Pancreas (tissue), 10 donors: ENCODE data around the gene ANP32B. TPM values are rescaled to one million over a fixed set of nuclear protein-coding genes. Genes with fewer than 3 reads are reported as not detected.
"Not testable (repeated sequence)": the region's sequence is repeated elsewhere in the genome, so short reads cannot be mapped to it uniquely, and the experiment has no call there.

Experiments used
- ATAC-seq, 4 donors: fragments of 200-7000 bp; cut with Tn5 transposase; one replicate each; pipeline versions ENCODE4 v1.8.0 to v1.9.1; 2020; ENCODE audit warnings: mild to moderate bottlenecking in 4 of 4, moderate library complexity in 4 of 4
- DNase-seq, 6 donors: peaks; one replicate each; pipeline ENCODE4 v3.0.0-alpha.2; 2020
- FAIRE-seq: peaks from 2 replicates; lab custom pipeline; 2012; peaks lifted over from hg19 to GRCh38; lab: Jason Lieb, UNC
- H3K27ac ChIP-seq, 4 donors: fragments of 200-600 bp; sonication (generic); 1 replicate in 3 of 4; 2 replicates in 1 of 4; pipeline versions ENCODE4 v1.5.0 to v1.8.0; 2020
- H3K27me3 ChIP-seq, 4 donors: fragments of 200-600 bp; one replicate each; pipeline ENCODE4 v1.8.0; 2021
- H3K36me3 ChIP-seq, 3 donors: fragments of 200-600 bp; sonication (generic) in 1 of 3; one replicate each; pipeline versions ENCODE4 v1.5.0 to v1.8.0; 2020 to 2021
- H3K4me1 ChIP-seq, 3 donors: fragments of 200-600 bp; one replicate each; pipeline ENCODE4 v1.8.0; 2021
- H3K4me3 ChIP-seq, 4 donors: fragments of 200-600 bp; sonication (generic) in 2 of 4; one replicate each; pipeline versions ENCODE4 v1.5.0 to v1.8.0; 2020 to 2021
- H3K9me3 ChIP-seq, 4 donors: fragments of 200-600 bp; one replicate each; pipeline ENCODE4 v1.8.0; 2021
- CTCF ChIP-seq, 4 donors: fragments of 200-600 bp; sonication (generic) in 3 of 4; IDR thresholded peaks; one replicate each; pipeline versions ENCODE4 v1.5.0 to v1.8.0; 2021; ENCODE audit warnings: antibody characterized with exemption in 4 of 4
- WGBS, 2 donors: extraction: QIAGEN DNeasy Blood & Tissue Kit; methylation state at CpG; one replicate each; pipeline ENCODE4 v1.1.7; 2013; 5-methylcytosine and 5-hydroxymethylcytosine counted together
- intact Hi-C, 3 donors: fragments of 100-400 bp; cut with DNase I; formaldehyde crosslinking; loops; one replicate each; pipeline versions ENCODE4 v1.11.1 to v1.14.2; 2022
- polyA plus RNA-seq, 2 donors: library from polyadenylated mRNA; stranded (reverse); fragments of 200-250 nt; gene quantifications; one replicate each; pipeline ENCODE4 v1.2.3, GENCODE V29; 2013
- total RNA-seq, 6 donors: library from RNA; stranded (reverse); fragmentation: NEBNext Ultra II Directional in 4 of 6; extraction: Animal tissue kit (Norgen Biotek cat#: 25700) in 4 of 6; gene quantifications; one replicate each; pipeline versions ENCODE4 v1.2.1 to v1.2.4, GENCODE V29; 2021 to 2023
- donor health status: healthy with polysubstance abuse.
- donor health status: DM: no; HTN: no; CAD: no; lungs with moderate emphysema.
- donor health status: DM: no; HTN: no; CAD: no.
- donor health status: control.
- donor health status: control.
- donor health status: Bipolar disorder and iron deficiency.
- donor health status: DM: yes; HTN: yes; CAD: no.
- donor health status: DM: no; HTN: no; CAD: no.
- donor health status: DM: no; HTN: no; CAD: no.
- donor health status: DM: yes; HTN: yes; CAD: no.

Gene ANP32B
- total and polyA plus RNA-seq, 8 donors: 48.8 to 89.3 (median 71.1) TPM

- no peak for FAIRE-seq
- DNase-seq: no peak
- peak in 1 of 4 donors; percentile 34 for ATAC-seq
- Histone ChIP-seq H3K4me3 (no peak overlapping the region), H3K27me3 (no peaks in the 10 kb centered on the region), H3K9me3 (no peaks in the 10 kb centered on the region), H3K27ac (no peak overlapping the region), H3K36me3 (no peaks in the 10 kb centered on the region), H3K4me1 (peaks cover 18 to 36% (median 27%) of the 10 kb centered on the region in 3 donors)
- no peak for TF ChIP-seq CTCF (IDR thresholded peaks at IDR 0.05)
- 56 to 59% methylated on average over 2 of the region's 2 CpGs for WGBS, 2 donors
- intact Hi-C loops: no loop called here
Measured at GRCh38 chr9:97990259-97990658, 7.1 kb downstream of the ANP32B start.

- Histone ChIP-seq H3K4me1 (peaks cover 8 to 22% (median 19%) of the 10 kb centered on the region in 3 donors), H3K27ac (no peak overlapping the region), H3K36me3 (peaks cover 0 to 3% (median 0%) of the 10 kb centered on the region in 3 donors), H3K27me3 (no peaks in the 10 kb centered on the region), H3K4me3 (no peak overlapping the region), H3K9me3 (no peaks in the 10 kb centered on the region)
- intact Hi-C loops: no loop called here
- no peak for TF ChIP-seq CTCF (IDR thresholded peaks at IDR 0.05)
- FAIRE-seq: no peak
- no peak for DNase-seq
- ATAC-seq: no peak
- 81 to 83% methylated on average over 5 of the region's 5 CpGs for WGBS, 2 donors
Measured at GRCh38 chr9:97991818-97992217, 8.7 kb downstream of the ANP32B start.

GRCh38 chr9:97992219-97992618, 9.1 kb downstream of the ANP32B start:
- Histone ChIP-seq H3K4me3 (no peak overlapping the region), H3K27ac (no peak overlapping the region), H3K4me1 (peaks cover 8 to 22% (median 19%) of the 10 kb centered on the region in 3 donors), H3K9me3 (no peaks in the 10 kb centered on the region), H3K36me3 (peaks cover 0 to 3% (median 0%) of the 10 kb centered on the region in 3 donors), H3K27me3 (no peaks in the 10 kb centered on the region)
- ATAC-seq: no peak
- intact Hi-C loops: no loop called here
- FAIRE-seq: no peak
- WGBS, 2 donors: 89 to 90% methylated on average over 6 of the region's 6 CpGs
- no peak for DNase-seq
- TF ChIP-seq CTCF (IDR thresholded peaks at IDR 0.05): no peak

GRCh38 chr9:97993000-97993399, 9.9 kb downstream of the ANP32B start:
- TF ChIP-seq CTCF (IDR thresholded peaks at IDR 0.05): no peak
- 89 to 95% methylated on average over 2 of the region's 2 CpGs for WGBS, 2 donors
- Histone ChIP-seq H3K36me3 (peaks cover 0 to 3% (median 0%) of the 10 kb centered on the region in 3 donors), H3K4me1 (peaks cover 3 to 18% (median 15%) of the 10 kb centered on the region in 3 donors), H3K4me3 (no peak overlapping the region), H3K27ac (no peak overlapping the region), H3K9me3 (no peaks in the 10 kb centered on the region), H3K27me3 (no peaks in the 10 kb centered on the region)
- no peak for DNase-seq
- FAIRE-seq: no peak
- ATAC-seq: no peak
- intact Hi-C loops: no loop called here

GRCh38 chr9:97994703-97995102, 11.6 kb downstream of the ANP32B start:
- ATAC-seq (no peak), DNase-seq (no peak), FAIRE-seq (no peak)
- intact Hi-C loops: no loop called here
- Histone ChIP-seq H3K4me3 (no peak overlapping the region), H3K9me3 (no peaks in the 10 kb centered on the region), H3K4me1 (peaks cover 0 to 10% (median 6%) of the 10 kb centered on the region in 3 donors), H3K27ac (no peak overlapping the region), H3K27me3 (no peaks in the 10 kb centered on the region), H3K36me3 (peaks cover 0 to 3% (median 3%) of the 10 kb centered on the region in 3 donors)
- 87 to 93% methylated on average over 1 of the region's 1 CpG for WGBS, 2 donors
- no peak for TF ChIP-seq CTCF (IDR thresholded peaks at IDR 0.05)

GRCh38 chr9:97996676-97997075, 13.5 kb downstream of the ANP32B start:
- H3K27ac ChIP-seq, H3K4me1 ChIP-seq, H3K36me3 ChIP-seq, H3K4me3 ChIP-seq, DNase-seq, H3K9me3 ChIP-seq, intact Hi-C loops, H3K27me3 ChIP-seq, FAIRE-seq, ATAC-seq: not testable (repeated sequence)
- 96 to 98% methylated on average over 7 of the region's 7 CpGs for WGBS, 2 donors
